Measurements from ENCODE around the gene OR8B12.

- TF ChIP-seq TOX (CRISPR knock-in tag; IDR thresholded peaks at IDR 0.05; ENCODE audit: borderline replicate concordance) (no peak), GLIS3 (CRISPR knock-in tag; IDR thresholded peaks at IDR 0.05) (no peak), ZFP30 (CRISPR knock-in tag; IDR thresholded peaks at IDR 0.05) (no peak), PATZ1 (CRISPR knock-in tag; IDR thresholded peaks at IDR 0.05; ENCODE audit: borderline replicate concordance) (no peak), ZNF565 (CRISPR knock-in tag; conservative IDR thresholded peaks at IDR 0.05; ENCODE audit: low read depth) (no peak), ARNTL (CRISPR knock-in tag; IDR thresholded peaks at IDR 0.05; ENCODE audit: borderline replicate concordance, low read depth) (no peak), TCF4 (CRISPR knock-in tag; IDR thresholded peaks at IDR 0.05; ENCODE audit: borderline replicate concordance) (no peak), RARB (CRISPR knock-in tag; IDR thresholded peaks at IDR 0.05) (no peak), ISL1 (CRISPR knock-in tag; IDR thresholded peaks at IDR 0.05) (no peak), ZNF8 (CRISPR knock-in tag; IDR thresholded peaks at IDR 0.05) (no peak), OSR1 (CRISPR knock-in tag; IDR thresholded peaks at IDR 0.05) (no peak)
Measured at GRCh38 chr11:124518989-124519451, 24.4 kb downstream of the OR8B12 start.

All from SK-N-SH treated with all-trans-retinoic acid at 6 μM for 48 hours (cell line).